ENCODE results near the gene SLC26A2. TPM values are rescaled to one million over a fixed set of nuclear protein-coding genes. Genes with fewer than 3 reads are reported as not detected.

Gene SLC26A2
- total and polyA plus RNA-seq, 2 of the 8 experiments (the other 6 are each of a cell fraction or from before 2014, with no cell fraction given): 3.7 to 11.4 TPM

GRCh38 chr5:149931992-149932436, 28.5 kb upstream of the SLC26A2 start:
- WGBS, 2 experiments (ENCODE audit: extremely low coverage in 1 of 2, insufficient coverage in 1 of 2, insufficient read length in 1 of 2, insufficient replicate concordance in 2 of 2, low coverage in 1 of 2, low lambda C conversion rate in 2 of 2, missing lambda C conversion rate in 1 of 2): 90% methylated on average over 14 of the region's 14 CpGs; no CpG with 5 or more reads in 1 of the 2 experiments
- Histone ChIP-seq H2AK5ac (ENCODE audit: low read depth, low read length) (no peak overlapping the region), H3K4me1 (replicated peaks in 1 of 4; ENCODE audit: control insufficient read depth in 3 of 4, insufficient read depth in 4 of 4, low read length in 3 of 4) (peaks cover 0 to 3% (median 0%) of the 10 kb centered on the region in 4 experiments; a peak in 1 of 7 replicates), H4K20me1 (replicated peaks in 1 of 2; ENCODE audit: control insufficient read depth in 1 of 2, insufficient read depth in 2 of 2, low read length in 2 of 2) (no peaks in the 10 kb centered on the region), H3K9me3 (ENCODE audit: insufficient read depth in 2 of 2, low read depth in 1 of 2, low read length in 1 of 2) (no peaks in the 10 kb centered on the region), H2BK5ac (ENCODE audit: low read depth, low read length) (no peak overlapping the region), H3K79me1 (ENCODE audit: low read depth, low read length) (no peaks in the 10 kb centered on the region), H3K18ac (ENCODE audit: extremely low read depth, low read length) (no peak overlapping the region), H3K14ac (ENCODE audit: insufficient read length) (no peak overlapping the region), H3K9ac (replicated peaks in 1 of 4; ENCODE audit: extremely low read depth in 1 of 4, low read depth in 3 of 4, low read length in 3 of 4) (no peak overlapping the region), H2BK20ac (ENCODE audit: low read length) (no peak overlapping the region), H3K4ac (replicated peaks; ENCODE audit: insufficient read length, low read depth, low read length) (no peak overlapping the region), H3K56ac (replicated peaks; ENCODE audit: insufficient read length, low read depth, low read length) (no peak overlapping the region), H3K23me2 (ENCODE audit: low read depth, low read length) (no peaks in the 10 kb centered on the region), H3K27me3 (replicated peaks in 1 of 4; ENCODE audit: control insufficient read depth in 3 of 4, extremely low read depth in 1 of 4, insufficient read depth in 3 of 4, low read length in 3 of 4) (no peaks in the 10 kb centered on the region; a peak in 2 of 7 replicates), H4K8ac (ENCODE audit: extremely low read depth, insufficient read depth, low read length) (no peak overlapping the region), H3K79me2 (ENCODE audit: control insufficient read depth in 1 of 2, insufficient read depth in 2 of 2, low read length in 2 of 2) (no peaks in the 10 kb centered on the region), H4K5ac (ENCODE audit: insufficient read length, low read depth, low read length) (no peak overlapping the region), H4K91ac (replicated peaks; ENCODE audit: insufficient read length, low read length) (no peak overlapping the region), H3K4me3 (ENCODE audit: extremely low read depth in 1 of 4, insufficient read depth in 2 of 4, low read depth in 3 of 4, low read length in 4 of 4) (no peak overlapping the region), H2BK12ac (ENCODE audit: low read depth, low read length) (no peak overlapping the region), H3K36me3 (ENCODE audit: control insufficient read depth in 2 of 4, insufficient read depth in 4 of 4, low read length in 3 of 4) (no peaks in the 10 kb centered on the region), H2BK15ac (ENCODE audit: low read length) (no peak overlapping the region), H3K4me2 (ENCODE audit: insufficient read depth in 1 of 2, low read depth in 2 of 2, low read length in 2 of 2) (no peak overlapping the region), H2BK120ac (replicated peaks; ENCODE audit: low read depth, low read length) (no peak overlapping the region), H3K23ac (ENCODE audit: insufficient read length) (no peak overlapping the region), H3K27ac (ENCODE audit: low read depth, low read length) (no peak overlapping the region), H2AFZ (ENCODE audit: low read length) (0 out of 2 replicates have a peak overlapping the region, but pooled peaks have one; percentile 72)
- ChIA-PET POLR2A (ENCODE audit: partially characterized antibody) (no interaction called here), CTCF (ENCODE audit: partially characterized antibody) (interaction anchor here (0.8 to 6.4 kb wide), 6 partner anchors 19 to 99 kb away, joined by 3 to 80 read pairs (median 4); partner anchors contain the start of gene SLC26A2)
- FAIRE-seq (no peak), DNase-seq (ENCODE audit: low read depth in 1 of 2, low spot score in 2 of 2) (no peak)
- no peak for TF ChIP-seq FOSL1 (IDR thresholded peaks at IDR 0.05; ENCODE audit: insufficient read depth, low read depth, low read length)
- TF ChIP-seq KDM5A (IDR thresholded peaks at IDR 0.05; ENCODE audit: low read length): no peak
- TF ChIP-seq POLR2AphosphoS5 (IDR thresholded peaks at IDR 0.05; ENCODE audit: low read depth, low read length): no peak
- no peak for TF ChIP-seq USF2 (IDR thresholded peaks at IDR 0.05; ENCODE audit: low read length)
- no peak for TF ChIP-seq BRCA1 (IDR thresholded peaks at IDR 0.05; ENCODE audit: low read depth, low read length)
- TF ChIP-seq CTCF (IDR thresholded peaks at IDR 0.05; ENCODE audit: control extremely low read depth in 1 of 3, insufficient read depth in 1 of 3, low read depth in 1 of 3, low read length in 3 of 3): no peak
